Lower lobe of right lung (tissue), 2 donors: ENCODE data around the gene AQP12B. TPM values are rescaled to one million over a fixed set of nuclear protein-coding genes. Genes with fewer than 3 reads are reported as not detected.

Experiments
- ATAC-seq, 2 donors: fragments of 200-7000 bp; cut with Tn5 transposase; one replicate each; pipeline ENCODE4 v1.9.1; 2020 to 2022; ENCODE audit warnings: mild to moderate bottlenecking in 2 of 2, moderate library complexity in 2 of 2
- DNase-seq: peaks from one replicate; pipeline ENCODE4 v3.0.0-alpha.2; 2020
- H3K27ac ChIP-seq: fragments of 200-600 bp; one replicate; pipeline ENCODE4 v1.8.0; 2022
- H3K27me3 ChIP-seq: fragments of 200-600 bp; one replicate; pipeline ENCODE4 v1.8.0; 2022; ENCODE audit warnings: low read depth
- H3K36me3 ChIP-seq: fragments of 200-600 bp; one replicate; pipeline ENCODE4 v1.8.0; 2022; ENCODE audit warnings: mild to moderate bottlenecking
- H3K4me1 ChIP-seq: fragments of 200-600 bp; one replicate; pipeline ENCODE4 v1.8.0; 2022
- H3K4me3 ChIP-seq: fragments of 200-600 bp; one replicate; pipeline ENCODE4 v1.8.0; 2022; ENCODE audit warnings: mild to moderate bottlenecking
- H3K9me3 ChIP-seq: fragments of 200-600 bp; one replicate; pipeline ENCODE4 v1.8.0; 2022
- intact Hi-C: fragments of 100-400 bp; cut with DNase I; formaldehyde crosslinking; loops from one replicate; pipeline ENCODE4 v1.11.0; 2022
- total RNA-seq: library from RNA; stranded (reverse); fragmentation: NEBNext Ultra II Directional; extraction: Animal tissue kit (Norgen Biotek cat#: 25700); gene quantifications from one replicate; pipeline ENCODE4 v1.2.1, GENCODE V29; 2021
- TF ChIP-seq, protein P1 (sequence below): fragments of 200-600 bp; IDR thresholded peaks from one replicate; pipeline ENCODE4 v1.8.0; 2022; ENCODE audit warnings: antibody characterized with exemption, mild to moderate bottlenecking
- donor health status: DM: no; HTN: yes; CAD: no; lungs with severe emphysema.

Gene AQP12B
- total RNA-seq, 1 donor from 2014 or later = not detected

DNA sequence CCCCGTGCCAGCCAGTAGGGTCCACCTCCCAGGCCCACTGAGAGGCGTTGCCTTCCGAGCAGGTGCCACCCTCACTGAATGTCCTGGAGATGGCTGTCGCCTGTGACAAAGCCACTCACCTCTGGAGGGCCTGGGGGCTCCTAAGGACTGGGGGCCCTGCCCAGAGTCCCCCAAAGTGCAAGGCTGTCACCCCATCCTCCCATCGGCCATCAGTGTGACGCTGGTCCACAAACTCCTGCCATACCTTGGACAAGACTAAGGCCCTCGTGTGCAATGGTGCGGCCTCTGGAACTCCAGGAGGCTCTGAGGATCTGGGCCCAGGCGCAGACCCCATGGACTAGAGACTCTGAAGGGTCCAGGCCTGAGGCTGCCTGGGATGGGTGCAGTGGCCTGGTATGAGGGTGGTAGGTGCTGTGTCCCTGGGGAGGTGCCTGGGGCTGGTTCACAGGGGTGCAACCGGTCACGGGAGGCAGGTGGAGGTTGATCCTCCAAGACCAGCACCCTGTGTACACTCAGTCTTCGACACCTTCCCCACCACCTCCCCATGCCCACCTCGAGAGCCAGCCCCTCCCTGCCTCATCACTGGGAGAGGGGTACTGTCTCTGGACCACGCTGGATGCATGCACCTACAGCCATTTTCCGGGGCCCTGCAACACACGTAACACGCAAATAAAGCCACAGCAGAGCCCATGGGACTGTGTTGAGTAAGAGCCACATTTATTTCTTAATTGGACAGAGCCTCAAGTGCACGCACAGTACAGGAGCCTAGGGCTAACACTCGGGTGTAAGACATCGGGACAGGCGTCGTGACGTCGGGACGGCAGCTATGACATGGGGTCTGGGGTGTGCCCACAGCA lies 30.6 kb upstream of the AQP12B start:
- no peak overlapping the region for H3K4me3 ChIP-seq
- H3K27me3 ChIP-seq = peaks cover 14% of the 10 kb centered on the region
- DNase-seq (no peak), ATAC-seq (peak in 1 of 2 donors; percentile 8)
- TF ChIP-seq, protein P1, sequence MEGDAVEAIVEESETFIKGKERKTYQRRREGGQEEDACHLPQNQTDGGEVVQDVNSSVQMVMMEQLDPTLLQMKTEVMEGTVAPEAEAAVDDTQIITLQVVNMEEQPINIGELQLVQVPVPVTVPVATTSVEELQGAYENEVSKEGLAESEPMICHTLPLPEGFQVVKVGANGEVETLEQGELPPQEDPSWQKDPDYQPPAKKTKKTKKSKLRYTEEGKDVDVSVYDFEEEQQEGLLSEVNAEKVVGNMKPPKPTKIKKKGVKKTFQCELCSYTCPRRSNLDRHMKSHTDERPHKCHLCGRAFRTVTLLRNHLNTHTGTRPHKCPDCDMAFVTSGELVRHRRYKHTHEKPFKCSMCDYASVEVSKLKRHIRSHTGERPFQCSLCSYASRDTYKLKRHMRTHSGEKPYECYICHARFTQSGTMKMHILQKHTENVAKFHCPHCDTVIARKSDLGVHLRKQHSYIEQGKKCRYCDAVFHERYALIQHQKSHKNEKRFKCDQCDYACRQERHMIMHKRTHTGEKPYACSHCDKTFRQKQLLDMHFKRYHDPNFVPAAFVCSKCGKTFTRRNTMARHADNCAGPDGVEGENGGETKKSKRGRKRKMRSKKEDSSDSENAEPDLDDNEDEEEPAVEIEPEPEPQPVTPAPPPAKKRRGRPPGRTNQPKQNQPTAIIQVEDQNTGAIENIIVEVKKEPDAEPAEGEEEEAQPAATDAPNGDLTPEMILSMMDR = no peak
- no peak overlapping the region for H3K27ac ChIP-seq
- no peaks in the 10 kb centered on the region for H3K36me3 ChIP-seq
- no peaks in the 10 kb centered on the region for H3K9me3 ChIP-seq
- H3K4me1 ChIP-seq = no peaks in the 10 kb centered on the region
- intact Hi-C loops = no loop called here

DNA sequence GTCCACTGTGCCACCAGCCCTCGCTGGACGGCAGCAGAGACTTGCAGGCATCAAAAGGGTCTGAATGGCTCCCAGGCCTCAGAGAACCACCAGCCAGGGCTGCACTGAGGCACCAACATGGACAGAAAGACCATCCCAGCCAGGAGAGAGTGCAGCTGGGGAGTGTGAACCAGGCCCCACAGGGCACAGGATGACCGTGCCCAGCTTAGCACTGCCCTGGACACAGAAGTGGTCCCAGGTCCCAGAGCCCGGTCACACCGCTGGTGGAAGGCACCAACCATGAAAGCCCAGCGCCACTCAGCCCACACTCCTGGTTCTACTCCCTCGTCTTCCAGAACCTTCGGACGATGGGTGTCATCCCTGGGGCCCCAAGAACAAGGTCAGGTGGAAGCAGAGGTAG lies 29.4 kb upstream of the AQP12B start:
- ATAC-seq = no peak
- TF ChIP-seq, protein P1 = no peak
- Histone ChIP-seq H3K27me3 (peaks cover 9% of the 10 kb centered on the region), H3K9me3 (no peaks in the 10 kb centered on the region), H3K4me1 (no peaks in the 10 kb centered on the region), H3K36me3 (no peaks in the 10 kb centered on the region), H3K4me3 (no peak overlapping the region), H3K27ac (no peak overlapping the region)
- intact Hi-C loops = no loop called here
- no peak for DNase-seq

DNA sequence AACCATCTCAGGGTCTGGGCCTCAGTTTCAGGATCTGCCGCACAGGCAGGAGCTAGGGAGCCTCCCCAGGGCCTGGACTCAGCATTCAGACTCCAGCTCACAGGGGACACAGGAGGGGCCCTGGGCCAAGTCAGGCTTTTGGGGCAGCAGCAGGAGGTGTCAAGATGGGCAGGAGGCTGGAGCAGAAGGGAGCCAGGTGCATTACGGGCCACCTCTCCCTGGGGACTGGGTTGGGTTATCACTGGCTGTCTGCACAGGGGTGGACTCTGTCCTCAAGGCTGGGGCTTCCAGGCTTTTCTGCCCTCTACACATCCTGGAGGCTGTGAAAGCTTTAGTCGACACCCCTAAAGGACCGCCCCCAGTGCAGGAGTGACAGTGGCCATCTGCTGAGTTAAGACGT lies 29.0 kb upstream of the AQP12B start:
- H3K9me3 ChIP-seq = no peaks in the 10 kb centered on the region
- TF ChIP-seq, protein P1 = no peak
- H3K4me3 ChIP-seq = no peak overlapping the region
- ATAC-seq = no peak
- H3K36me3 ChIP-seq = no peaks in the 10 kb centered on the region
- H3K27ac ChIP-seq = no peak overlapping the region
- H3K4me1 ChIP-seq = no peaks in the 10 kb centered on the region
- no peak for DNase-seq
- intact Hi-C loops = no loop called here
- H3K27me3 ChIP-seq = peaks cover 9% of the 10 kb centered on the region

DNA sequence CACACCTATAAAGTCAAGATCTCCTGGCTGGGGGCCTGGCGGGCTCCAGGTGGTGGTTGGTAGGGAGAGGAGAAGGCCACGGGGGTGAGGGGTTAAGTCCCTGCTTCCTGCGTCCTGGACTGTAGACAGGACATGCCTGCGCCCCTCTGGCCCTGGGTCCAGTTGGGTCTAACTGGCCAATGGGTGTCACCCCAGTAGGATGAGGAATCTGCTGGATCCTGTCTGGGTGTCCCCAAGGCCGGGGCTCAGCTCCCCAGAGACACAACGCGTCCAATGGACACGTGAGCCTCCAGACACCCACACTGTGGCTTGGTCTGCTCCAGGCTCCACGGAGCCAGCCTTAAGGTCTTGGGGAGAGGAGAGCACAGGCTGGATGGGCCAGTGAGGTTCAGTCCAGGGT lies 28.6 kb upstream of the AQP12B start:
- ATAC-seq (no peak), DNase-seq (no peak)
- intact Hi-C loops = no loop called here
- Histone ChIP-seq H3K4me3 (no peak overlapping the region), H3K27me3 (peaks cover 9% of the 10 kb centered on the region), H3K27ac (no peak overlapping the region), H3K9me3 (no peaks in the 10 kb centered on the region), H3K36me3 (no peaks in the 10 kb centered on the region), H3K4me1 (no peaks in the 10 kb centered on the region)
- TF ChIP-seq, protein P1 = no peak

DNA sequence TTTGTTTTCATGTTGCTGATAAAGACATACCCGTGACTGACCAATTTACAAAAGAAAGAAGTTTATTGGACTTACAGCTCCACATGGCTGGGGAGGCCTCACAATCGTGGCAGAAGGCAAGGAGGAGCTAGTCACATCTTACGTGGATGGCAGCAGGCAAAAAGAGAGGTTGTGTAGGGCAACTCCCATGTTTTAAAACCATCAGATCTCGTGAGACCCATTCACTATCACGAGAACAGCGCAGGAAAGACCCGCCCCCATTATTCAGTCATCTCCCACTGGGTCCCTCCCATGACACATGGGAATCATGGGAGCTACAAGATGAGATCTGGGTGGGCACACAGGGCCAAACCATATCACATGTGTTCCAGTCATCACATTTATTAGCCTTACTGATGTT lies 25.8 kb upstream of the AQP12B start:
- intact Hi-C loops = no loop called here
- H3K4me1 ChIP-seq = no peaks in the 10 kb centered on the region

More for the DNA sequence above, 25.8 kb upstream of the AQP12B start:
- H3K27me3 ChIP-seq = peaks cover 15% of the 10 kb centered on the region
- H3K27ac ChIP-seq = no peak overlapping the region
- ATAC-seq (no peak), DNase-seq (no peak)
- no peaks in the 10 kb centered on the region for H3K36me3 ChIP-seq
- no peak overlapping the region for H3K4me3 ChIP-seq
- TF ChIP-seq, protein P1 = no peak
- H3K9me3 ChIP-seq = no peaks in the 10 kb centered on the region
